Stimulated activated CD8-positive, alpha-beta memory T cell treated with anti-CD3 and anti-CD28 coated beads, Interleukin-7, amount 100 ng/mL, for 24 hours (primary cell): Measurements from ENCODE around the gene WT1.

Experiments used
- DNase-seq: peaks from one replicate; pipeline ENCODE4 v3.0.0-alpha.2; 2020; ENCODE audit warnings: low read depth

WT1 gene

DNA sequence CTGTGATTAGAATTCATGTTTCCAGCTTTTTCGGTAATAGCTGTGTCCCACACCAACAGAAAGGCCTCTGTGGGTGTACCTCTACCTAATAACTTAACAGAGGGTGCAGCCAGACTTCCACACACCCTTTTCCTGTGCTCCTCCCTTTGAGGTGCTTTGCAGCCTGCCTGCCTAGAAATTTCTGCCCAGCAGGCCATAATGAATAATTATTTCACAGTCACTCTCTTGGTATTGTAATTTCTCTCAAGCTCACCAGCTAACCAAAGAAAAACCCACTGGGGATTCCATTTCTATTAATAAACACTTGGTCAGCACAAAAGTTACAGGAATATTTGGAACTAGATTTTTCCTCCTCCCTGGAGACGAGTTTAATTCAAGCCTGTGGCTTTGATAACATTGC is 13.3 kb downstream of the WT1 start:
- no peak for DNase-seq

DNA sequence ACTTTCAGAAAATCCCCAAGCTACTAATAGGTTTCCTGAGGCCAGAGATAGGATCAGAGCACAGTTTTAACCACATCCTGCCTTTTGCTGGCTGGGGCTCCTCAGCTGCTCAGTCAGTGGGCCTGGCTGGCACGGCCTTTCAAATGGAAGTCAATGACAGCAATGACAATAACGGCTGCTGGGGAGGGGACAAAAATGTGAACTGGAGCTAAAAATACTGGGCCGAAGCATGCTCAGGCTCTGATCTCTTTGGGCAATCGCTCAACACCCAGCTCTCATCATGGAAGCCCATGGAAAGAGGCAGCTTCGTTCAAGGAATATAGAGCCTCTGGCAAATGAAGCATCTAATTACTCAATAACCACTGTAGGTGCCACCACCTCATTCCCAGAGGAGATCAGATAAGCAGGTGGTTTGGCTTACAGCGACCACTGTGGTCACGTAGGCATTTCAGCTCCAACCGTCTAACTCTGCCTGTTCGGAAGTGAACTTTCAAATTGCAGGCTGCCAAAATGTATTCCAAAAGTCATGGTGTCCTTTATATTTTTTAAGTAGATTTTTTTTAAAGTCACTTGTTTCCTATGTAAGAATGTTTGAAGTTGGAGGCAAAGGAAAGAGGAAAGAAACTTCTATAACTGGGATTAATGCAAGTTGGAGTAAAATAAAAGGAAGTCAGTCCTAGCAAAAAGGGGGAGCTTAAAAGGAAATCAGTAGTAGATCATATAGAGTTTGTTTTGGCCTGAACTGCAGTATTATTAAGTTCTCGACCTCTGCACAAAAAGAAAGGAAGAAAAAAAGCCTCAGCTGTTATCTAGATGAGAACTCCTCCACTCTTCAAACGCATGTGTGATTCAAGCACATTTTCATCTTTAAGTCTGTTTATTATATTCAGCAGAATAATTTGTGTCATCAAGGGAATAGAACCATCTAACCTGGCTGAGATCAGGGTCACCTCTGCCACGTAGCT is 14.1 kb downstream of the WT1 start:
- DNase-seq, result no peak

DNA sequence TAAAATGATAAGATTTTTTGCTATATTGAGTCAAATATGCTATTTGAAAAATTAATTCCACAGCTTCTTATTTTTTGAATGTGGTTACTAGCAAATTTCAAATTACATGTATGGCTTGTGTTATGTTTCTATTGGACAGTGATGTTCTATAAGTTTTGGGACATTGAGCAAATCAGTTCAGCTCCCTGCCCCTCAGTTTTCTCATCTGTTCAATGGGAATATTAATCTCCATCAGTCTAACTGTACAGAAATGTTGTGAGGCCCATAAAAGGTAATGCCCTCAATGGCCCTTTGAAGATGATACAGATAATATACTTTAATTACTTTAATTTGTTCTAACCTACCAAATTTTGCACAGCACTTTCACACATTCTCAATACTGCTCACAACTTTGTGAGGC is 15.2 kb downstream of the WT1 start:
- DNase-seq, result no peak

GRCh38 chr11:32418836-32419235 is 16.5 kb downstream of the WT1 start:
- DNase-seq, result no peak

GRCh38 chr11:32417806-32418205 is 17.5 kb downstream of the WT1 start:
- DNase-seq, result no peak

- DNase-seq, result no peak
Measured at GRCh38 chr11:32416301-32416700, 19.0 kb downstream of the WT1 start.

- no peak for DNase-seq
Measured at GRCh38 chr11:32414925-32415324, 20.4 kb downstream of the WT1 start.

GRCh38 chr11:32411942-32412615 is 23.3 kb downstream of the WT1 start:
- no peak for DNase-seq

- DNase-seq, result no peak
Measured at GRCh38 chr11:32405592-32405991, 29.7 kb downstream of the WT1 start.

GRCh38 chr11:32402836-32403235 is 32.5 kb downstream of the WT1 start:
- DNase-seq, result no peak

GRCh38 chr11:32400670-32401369 is 34.5 kb downstream of the WT1 start:
- no peak for DNase-seq

- DNase-seq, result no peak
Measured at GRCh38 chr11:32400196-32400595, 35.1 kb downstream of the WT1 start.

GRCh38 chr11:32396991-32397390 is 38.3 kb downstream of the WT1 start:
- DNase-seq, result no peak

GRCh38 chr11:32396331-32396730 is 39.0 kb downstream of the WT1 start:
- DNase-seq, result no peak

GRCh38 chr11:32395127-32395526 is 40.2 kb downstream of the WT1 start:
- DNase-seq, result no peak

DNA sequence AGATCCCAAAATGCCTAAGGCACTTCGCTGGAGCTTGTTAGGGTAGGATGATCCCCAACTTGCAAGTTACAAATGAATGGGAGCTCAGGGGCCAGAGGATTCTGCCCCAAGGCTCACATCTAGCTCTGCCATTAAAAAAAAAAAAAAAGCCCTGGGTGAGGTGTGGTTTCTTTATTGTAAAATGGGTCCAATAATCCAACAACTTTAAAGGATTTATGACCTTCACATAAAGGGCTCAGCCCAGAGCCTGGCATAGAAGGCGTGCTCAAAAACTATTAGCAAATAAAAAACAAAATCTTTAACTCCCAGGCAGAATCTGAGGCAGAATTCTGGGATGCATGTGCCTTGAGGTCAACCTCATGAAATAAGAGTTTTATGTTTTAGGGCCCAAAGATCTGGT is 42.5 kb downstream of the WT1 start:
- DNase-seq, result no peak

GRCh38 chr11:32391956-32392553 is 43.3 kb downstream of the WT1 start:
- DNase-seq, result no peak

- no peak for DNase-seq
Measured at GRCh38 chr11:32391479-32391878, 43.9 kb downstream of the WT1 start.

DNA sequence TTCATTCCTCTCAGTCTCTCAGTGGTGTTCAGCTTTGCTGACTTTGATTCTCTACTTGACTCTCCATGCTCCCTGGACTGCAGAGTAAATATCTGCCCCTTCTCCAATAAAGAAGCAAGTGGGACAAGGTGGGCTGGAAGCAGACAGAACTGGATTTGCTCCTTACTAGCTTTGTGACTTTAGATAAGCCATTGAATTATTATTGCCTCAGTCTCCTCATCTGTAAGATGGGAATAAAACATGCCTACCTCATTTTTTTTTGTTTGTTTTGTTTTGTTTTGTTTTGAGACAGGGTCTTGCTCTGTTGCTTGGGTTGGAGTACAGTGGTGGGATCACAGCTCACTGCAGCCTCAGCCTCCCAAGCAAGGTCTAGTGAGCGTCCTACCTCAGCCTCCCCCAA is 44.6 kb downstream of the WT1 start:
- DNase-seq, result no peak

- no peak for DNase-seq
Measured at GRCh38 chr11:32388871-32389770, 46.2 kb downstream of the WT1 start.

- no peak for DNase-seq
Measured at GRCh38 chr11:32388365-32388764, 47.0 kb downstream of the WT1 start.
